HS-27A (cell line): ENCODE measurements around the gene LAT.

ENCODE experiments used
- DNase-seq: peaks from one replicate; pipeline ENCODE4 v3.0.0-alpha.2; 2012; ENCODE audit warnings: low read depth, missing footprints

The LAT gene

GRCh38 chr16:29007730-29008593 is 23.1 kb downstream of the LAT start:
- DNase-seq = no peak

- no peak for DNase-seq
These were observed 24.4 kb downstream of the LAT start for GRCh38 chr16:29009050-29009837.

GRCh38 chr16:29009838-29010166 is 24.9 kb downstream of the LAT start:
- no peak for DNase-seq

GRCh38 chr16:29011112-29011511 is 26.3 kb downstream of the LAT start:
- no peak for DNase-seq

GRCh38 chr16:29011851-29012250 is 27.0 kb downstream of the LAT start:
- no peak for DNase-seq

- DNase-seq = no peak
These were observed 28.2 kb downstream of the LAT start for GRCh38 chr16:29012913-29013553.

- DNase-seq = no peak
These were observed 29.8 kb downstream of the LAT start for GRCh38 chr16:29014561-29015069.

- DNase-seq = no peak
These were observed 37.3 kb downstream of the LAT start for GRCh38 chr16:29022196-29022595.

- no peak for DNase-seq
These were observed 38.7 kb downstream of the LAT start for GRCh38 chr16:29023279-29024277.

- DNase-seq = no peak
These were observed 39.4 kb downstream of the LAT start for GRCh38 chr16:29024278-29024677.

GRCh38 chr16:29025218-29025617 is 40.4 kb downstream of the LAT start:
- DNase-seq = no peak

- no peak for DNase-seq
These were observed 40.9 kb downstream of the LAT start for GRCh38 chr16:29025735-29026134.

GRCh38 chr16:29028457-29029167 is 43.8 kb downstream of the LAT start:
- no peak for DNase-seq

GRCh38 chr16:29029168-29029994 is 44.5 kb downstream of the LAT start:
- DNase-seq = no peak

GRCh38 chr16:29030086-29030840 is 45.4 kb downstream of the LAT start:
- DNase-seq = no peak
